IgD-negative memory B cell (primary cell): Measurements from ENCODE around the gene ATAD1. TPM values are rescaled to one million over a fixed set of nuclear protein-coding genes. Genes with fewer than 3 reads are reported as not detected.
A peak's percentile ranks its signal among the peaks of the same experiment; 100 is the strongest.

Source experiments
- H3K27ac Mint-ChIP-seq, 3 donors: one replicate each; pipeline ENCODE4 v1.8.0; 2020 to 2022; ENCODE audit warnings: mild to moderate bottlenecking in 3 of 3, mixed read lengths in 3 of 3, moderate library complexity in 1 of 3
- H3K27me3 Mint-ChIP-seq: one replicate; pipeline ENCODE4 v1.8.0; 2021; ENCODE audit warnings: mixed read lengths
- H3K36me3 Mint-ChIP-seq: one replicate; pipeline ENCODE4 v1.8.0; 2020; ENCODE audit warnings: mild to moderate bottlenecking, mixed read lengths
- H3K4me1 Mint-ChIP-seq, 3 donors: one replicate each; pipeline ENCODE4 v1.8.0; 2020 to 2022; ENCODE audit warnings: mixed read lengths in 3 of 3, mild to moderate bottlenecking in 1 of 3
- H3K4me3 Mint-ChIP-seq, 4 donors: one replicate each; pipeline ENCODE4 v1.8.0; 2020 to 2022; ENCODE audit warnings: mild to moderate bottlenecking in 4 of 4, mixed read lengths in 4 of 4, moderate library complexity in 3 of 4
- H3K9me3 Mint-ChIP-seq, 3 donors: one replicate each; pipeline ENCODE4 v1.8.0; 2020 to 2021; ENCODE audit warnings: mixed read lengths in 3 of 3, mild to moderate bottlenecking in 1 of 3
- polyA plus RNA-seq: library from polyadenylated mRNA; unstranded; fragments of 300-500 nt; fragmentation: Illumina TruSeq; gene quantifications from one replicate; pipeline ENCODE4 v1.2.3, GENCODE V29; 2021

ATAD1 gene
- polyA plus RNA-seq, 1 donor from 2014 or later = 31.9 TPM

- Mint-ChIP-seq H3K36me3 (peaks cover 2% of the 10 kb centered on the region), H3K27ac (no peak overlapping the region), H3K27me3 (peaks cover 2% of the 10 kb centered on the region), H3K4me3 (no peak overlapping the region), H3K9me3 (no peaks in the 10 kb centered on the region), H3K4me1 (no peaks in the 10 kb centered on the region)
Observed at GRCh38 chr10:87712913-87713616, 105.0 kb downstream of the ATAD1 start.

- no peaks in the 10 kb centered on the region for H3K27me3 Mint-ChIP-seq
- no peak overlapping the region for H3K4me3 Mint-ChIP-seq
- no peaks in the 10 kb centered on the region for H3K36me3 Mint-ChIP-seq
- H3K9me3 Mint-ChIP-seq = no peaks in the 10 kb centered on the region
- no peaks in the 10 kb centered on the region for H3K4me1 Mint-ChIP-seq
- no peak overlapping the region for H3K27ac Mint-ChIP-seq
Observed at GRCh38 chr10:87707254-87707653, 110.8 kb downstream of the ATAD1 start.

- Mint-ChIP-seq H3K36me3 (no peaks in the 10 kb centered on the region), H3K27ac (no peak overlapping the region), H3K4me1 (no peaks in the 10 kb centered on the region), H3K4me3 (no peak overlapping the region), H3K9me3 (no peaks in the 10 kb centered on the region), H3K27me3 (no peaks in the 10 kb centered on the region)
Observed at GRCh38 chr10:87706731-87707130, 111.3 kb downstream of the ATAD1 start.

GRCh38 chr10:87705339-87705738, 112.7 kb downstream of the ATAD1 start:
- Mint-ChIP-seq H3K27ac (no peak overlapping the region), H3K27me3 (no peaks in the 10 kb centered on the region), H3K4me3 (no peak overlapping the region), H3K9me3 (no peaks in the 10 kb centered on the region), H3K36me3 (no peaks in the 10 kb centered on the region), H3K4me1 (no peaks in the 10 kb centered on the region)

- H3K4me1 Mint-ChIP-seq = no peaks in the 10 kb centered on the region
- H3K27me3 Mint-ChIP-seq = no peaks in the 10 kb centered on the region
- H3K27ac Mint-ChIP-seq = no peak overlapping the region
- no peak overlapping the region for H3K4me3 Mint-ChIP-seq
- no peaks in the 10 kb centered on the region for H3K36me3 Mint-ChIP-seq
- H3K9me3 Mint-ChIP-seq = no peaks in the 10 kb centered on the region
Observed at GRCh38 chr10:87703771-87704170, 114.3 kb downstream of the ATAD1 start.

- no peaks in the 10 kb centered on the region for H3K36me3 Mint-ChIP-seq
- no peaks in the 10 kb centered on the region for H3K4me1 Mint-ChIP-seq
Observed at GRCh38 chr10:87702973-87703294, 115.1 kb downstream of the ATAD1 start.

DNA sequence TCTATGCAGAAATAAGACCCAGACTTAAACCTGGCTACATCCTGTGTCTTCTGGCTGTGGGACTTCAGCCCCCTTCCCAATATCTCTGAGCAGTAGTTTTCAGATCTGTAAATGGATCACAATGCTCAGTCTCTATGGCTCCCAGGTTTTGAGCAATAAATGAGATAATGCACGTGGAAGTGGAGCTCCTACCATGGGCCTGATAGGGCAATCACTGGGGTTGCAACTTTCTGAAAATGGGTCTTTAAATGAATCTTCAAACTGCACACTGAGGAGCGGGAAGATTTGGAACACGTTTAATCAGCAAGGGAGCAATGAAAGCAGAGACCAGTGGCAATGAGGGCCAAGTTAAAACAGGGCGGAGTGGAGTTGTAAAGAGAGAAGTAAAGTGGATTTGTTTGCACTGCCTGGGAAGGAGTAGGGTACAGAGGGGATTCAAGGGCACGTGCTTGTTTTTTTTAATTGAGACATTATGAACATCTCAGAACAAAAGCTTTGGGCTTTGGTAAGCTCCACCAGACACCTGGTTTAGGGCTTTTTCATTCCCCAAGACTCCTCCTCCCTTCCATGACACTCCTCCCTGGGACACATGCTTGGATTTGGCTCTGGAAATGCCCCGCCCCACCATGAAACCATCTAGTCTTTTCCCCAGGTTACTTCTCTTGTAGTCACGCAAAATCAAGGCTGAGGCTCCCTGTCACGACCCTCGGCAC, 115.6 kb downstream of the ATAD1 start:
- Mint-ChIP-seq H3K4me3 (peak overlapping the region in 1 of 4 donors; percentile 17), H3K27ac (no peak overlapping the region), H3K9me3 (no peaks in the 10 kb centered on the region), H3K36me3 (no peaks in the 10 kb centered on the region), H3K27me3 (peaks cover 3% of the 10 kb centered on the region), H3K4me1 (no peaks in the 10 kb centered on the region)

More at GRCh38 chr10:87702973-87703294, 115.1 kb downstream of the ATAD1 start:
- Mint-ChIP-seq H3K9me3 (no peaks in the 10 kb centered on the region), H3K4me3 (peak overlapping the region in 1 of 4 donors; percentile 17), H3K27me3 (peaks cover 3% of the 10 kb centered on the region), H3K27ac (no peak overlapping the region)

Other genes starting within 250 kb of the ATAD1 start
- 0.13 TPM for gene PAPSS2, start 158.3 kb downstream of the ATAD1 start, polyA plus RNA-seq
- gene KLLN, start 45.3 kb upstream of the ATAD1 start, polyA plus RNA-seq = 0.25 TPM
- gene PTEN, start 45.4 kb upstream of the ATAD1 start, polyA plus RNA-seq = 40.4 TPM